SK-N-MC (cell line): ENCODE results near the gene CDH23.

Source experiments
- EZH2 ChIP-seq: fragments of 200-600 bp; sonication (generic); IDR thresholded peaks from one replicate; pipeline ENCODE4 v1.6.1; 2017; ENCODE audit warnings: antibody characterized with exemption
- POLR2AphosphoS5 ChIP-seq: IDR thresholded peaks from 2 replicates; pipeline ENCODE4 v1.6.1; 2012; ENCODE audit warnings: mild to moderate bottlenecking, low read depth, low read length, borderline replicate concordance

DNA sequence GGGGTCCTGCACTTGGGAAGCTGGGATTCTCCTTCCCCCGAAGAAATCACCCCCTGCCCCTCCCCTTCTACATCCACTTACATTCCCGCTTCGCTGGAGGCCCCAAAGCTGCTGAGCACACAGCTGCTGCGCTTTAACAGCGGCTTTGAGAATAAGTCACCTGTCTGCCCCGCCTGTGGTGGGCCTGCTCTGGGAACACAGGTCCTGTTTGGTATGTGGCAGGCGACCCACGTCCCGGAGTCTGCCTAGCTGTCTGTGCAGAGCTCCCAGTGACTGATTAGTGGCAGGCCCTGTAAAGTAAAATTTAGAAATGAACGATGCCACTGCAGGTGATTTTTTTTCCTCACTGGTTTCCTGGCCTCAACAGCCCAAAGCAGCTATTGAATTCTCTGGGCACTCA, 47.0 kb downstream of the CDH23 start:
- TF ChIP-seq POLR2AphosphoS5 (no peak), EZH2 (no peak)
